Thyroid gland (tissue), 4 donors: Measurements from ENCODE around the gene OR5B21. TPM values are rescaled to one million over a fixed set of nuclear protein-coding genes. Genes with fewer than 3 reads are reported as not detected.

Source experiments
- DNase-seq, 2 donors: peaks; one replicate each; pipeline ENCODE4 v3.0.0-alpha.2; 2019
- H3K27ac ChIP-seq, 3 donors: fragments of 200-600 bp; sonication (generic); 1 replicate in 2 of 3; 2 replicates in 1 of 3; pipeline ENCODE4 v1.5.1; 2016 to 2019; ENCODE audit warnings: mild to moderate bottlenecking in 1 of 3, moderate library complexity in 1 of 3
- H3K27me3 ChIP-seq: fragments of 200-600 bp; sonication (generic); one replicate; pipeline ENCODE4 v1.5.1; 2019
- H3K36me3 ChIP-seq, 2 donors: fragments of 200-600 bp; sonication (generic); one replicate each; pipeline ENCODE4 v1.5.1; 2016 to 2019
- H3K4me1 ChIP-seq, 2 donors: fragments of 200-600 bp; sonication (generic); one replicate each; pipeline ENCODE4 v1.5.1; 2017 to 2019
- H3K4me3 ChIP-seq, 3 donors: fragments of 200-600 bp; sonication (generic); replicated peaks in 1 of 3; 1 replicate in 2 of 3; 2 replicates in 1 of 3; pipeline ENCODE4 v1.5.1; 2016; ENCODE audit warnings: mild to moderate bottlenecking in 1 of 3
- H3K9me3 ChIP-seq: fragments of 200-600 bp; sonication (generic); one replicate; pipeline ENCODE4 v1.5.1; 2017
- CTCF ChIP-seq, 6 experiments: fragments of 200-600 bp in 3 of 6; fragments of 450-650 bp in 3 of 6; sonication (generic) in 3 of 6; IDR thresholded peaks; one replicate each; pipeline ENCODE4 v1.5.1; 2016 to 2019; ENCODE audit warnings: antibody characterized with exemption in 6 of 6, mild to moderate bottlenecking in 2 of 6, inconsistent platforms in 1 of 6, moderate library complexity in 1 of 6
- POLR2A ChIP-seq, 2 donors: fragments of 450-650 bp; IDR thresholded peaks; one replicate each; pipeline ENCODE4 v1.6.1; 2017; ENCODE audit warnings: antibody characterized with exemption in 2 of 2, mild to moderate bottlenecking in 2 of 2, moderate library complexity in 1 of 2
- WGBS, 2 donors: methylation state at CpG; one replicate each; pipeline ENCODE4 v1.1.5; 2017; 5-methylcytosine and 5-hydroxymethylcytosine counted together
- intact Hi-C: fragments of 100-400 bp; cut with DNase I; formaldehyde crosslinking; loops from one replicate; pipeline ENCODE4 v1.15.1; 2023
- total RNA-seq, 4 donors: library from RNA; depleted of rRNA; stranded (reverse); fragments of >200 nt; gene quantifications; one replicate each; pipeline ENCODE4 v1.2.3, GENCODE V29; 2016

OR5B21 gene
- total RNA-seq, 4 donors from 2014 or later: not detected

GRCh38 chr11:58527429-58527828, 19.5 kb upstream of the OR5B21 start:
- Histone ChIP-seq H3K27ac (no peak overlapping the region), H3K36me3 (peaks cover 6 to 19% of the 10 kb centered on the region in 2 donors), H3K4me1 (peaks cover 0 to 4% of the 10 kb centered on the region in 2 donors), H3K27me3 (no peaks in the 10 kb centered on the region), H3K9me3 (no peaks in the 10 kb centered on the region), H3K4me3 (no peak overlapping the region)
- WGBS, 2 donors: 91 to 94% methylated on average over 6 of the region's 6 CpGs
- intact Hi-C loops: no loop called here
- DNase-seq: no peak
- TF ChIP-seq POLR2A (IDR thresholded peaks at IDR 0.05) (no peak), CTCF (IDR thresholded peaks at IDR 0.05) (no peak)

GRCh38 chr11:58526721-58527120, 18.8 kb upstream of the OR5B21 start:
- DNase-seq: no peak
- intact Hi-C loops: no loop called here
- Histone ChIP-seq H3K9me3 (no peaks in the 10 kb centered on the region), H3K4me3 (no peak overlapping the region), H3K27ac (no peak overlapping the region), H3K36me3 (peaks cover 6 to 19% of the 10 kb centered on the region in 2 donors), H3K27me3 (no peaks in the 10 kb centered on the region), H3K4me1 (peaks cover 0 to 4% of the 10 kb centered on the region in 2 donors)
- WGBS, 2 donors: 77 to 81% methylated on average over 3 of the region's 3 CpGs
- TF ChIP-seq POLR2A (IDR thresholded peaks at IDR 0.05): no peak
- no peak for TF ChIP-seq CTCF (IDR thresholded peaks at IDR 0.05)

- intact Hi-C loops: no loop called here
Measured at GRCh38 chr11:58525037-58525614, 17.2 kb upstream of the OR5B21 start.

GRCh38 chr11:58524232-58525036, 16.5 kb upstream of the OR5B21 start:
- H3K27ac ChIP-seq: no peak overlapping the region
- DNase-seq: peak; percentile 52 to 70
- H3K4me1 ChIP-seq: peaks cover 0 to 4% of the 10 kb centered on the region in 2 donors
- no peaks in the 10 kb centered on the region for H3K9me3 ChIP-seq
- peaks cover 6 to 9% of the 10 kb centered on the region in 2 donors for H3K36me3 ChIP-seq
- no peaks in the 10 kb centered on the region for H3K27me3 ChIP-seq
- WGBS, 2 donors: 21% methylated on average over 7 of the region's 7 CpGs
- intact Hi-C loops: no loop called here
- H3K4me3 ChIP-seq: no peak overlapping the region
- no peak for TF ChIP-seq POLR2A (IDR thresholded peaks at IDR 0.05)
- TF ChIP-seq CTCF (IDR thresholded peaks at IDR 0.05): peak in 5 of 6 experiments; percentile 52 to 61 (median 55)

More at GRCh38 chr11:58525037-58525614, 17.2 kb upstream of the OR5B21 start:
- Histone ChIP-seq H3K36me3 (peaks cover 6 to 13% of the 10 kb centered on the region in 2 donors), H3K9me3 (no peaks in the 10 kb centered on the region), H3K4me1 (peaks cover 0 to 4% of the 10 kb centered on the region in 2 donors), H3K27ac (no peak overlapping the region), H3K4me3 (no peak overlapping the region), H3K27me3 (no peaks in the 10 kb centered on the region)
- TF ChIP-seq CTCF (IDR thresholded peaks at IDR 0.05) (no peak), POLR2A (IDR thresholded peaks at IDR 0.05) (no peak)
- WGBS, 2 donors: 53 to 65% methylated on average over 6 of the region's 6 CpGs
- DNase-seq: no peak
